Neuronal stem cell (in vitro differentiated cells): ENCODE data around the gene KAT2B.
"Not testable (repeated sequence)": the region's sequence is repeated elsewhere in the genome, so short reads cannot be mapped to it uniquely, and the experiment has no call there.

Source experiments
- DNase-seq: peaks from one replicate; pipeline ENCODE4 v3.0.0-alpha.2; 2013; ENCODE audit warnings: low spot score
- H2AFZ ChIP-seq: one replicate; pipeline ENCODE4 v1.6.1; 2013; ENCODE audit warnings: mild to moderate bottlenecking, low read length, inconsistent platforms
- H2AK5ac ChIP-seq: 2 replicates; pipeline ENCODE4 v1.6.1; 2013; ENCODE audit warnings: low read depth, mild to moderate bottlenecking, inconsistent platforms, low read length, moderate library complexity, mixed read lengths
- H2BK120ac ChIP-seq: 2 replicates; pipeline ENCODE4 v1.6.1; 2013; ENCODE audit warnings: low read depth, mild to moderate bottlenecking, inconsistent platforms, low read length, moderate library complexity, mixed read lengths
- H2BK12ac ChIP-seq: one replicate; pipeline ENCODE4 v1.6.1; 2013; ENCODE audit warnings: low read length, inconsistent platforms
- H2BK15ac ChIP-seq: 2 replicates; pipeline ENCODE4 v1.6.1; 2013; ENCODE audit warnings: mild to moderate bottlenecking, low read length, inconsistent platforms, mixed read lengths
- H2BK5ac ChIP-seq: one replicate; pipeline ENCODE4 v1.6.1; 2013; ENCODE audit warnings: inconsistent platforms, mild to moderate bottlenecking, low read length, moderate library complexity
- H3K14ac ChIP-seq: one replicate; pipeline ENCODE4 v1.6.1; 2013; ENCODE audit warnings: low read length, inconsistent platforms
- H3K18ac ChIP-seq: 2 replicates; pipeline ENCODE4 v1.6.1; 2013; ENCODE audit warnings: low read length, inconsistent platforms
- H3K23ac ChIP-seq: 2 replicates; pipeline ENCODE4 v1.6.1; 2013; ENCODE audit warnings: low read depth, mild to moderate bottlenecking, mixed read lengths, low read length, inconsistent platforms; ENCODE audit not compliant: poor library complexity
- H3K27ac ChIP-seq: replicated peaks from 3 replicates; pipeline ENCODE4 v1.5.1; 2013; ENCODE audit warnings: low read length, inconsistent platforms
- H3K27me3 ChIP-seq, 3 experiments: 2 replicates each; pipeline ENCODE4 v1.6.1; 2013; ENCODE audit warnings: low read length in 3 of 3, mild to moderate bottlenecking in 2 of 3, inconsistent platforms in 1 of 3, low read depth in 1 of 3, mixed read lengths in 1 of 3, moderate library complexity in 1 of 3; ENCODE audit not compliant: control insufficient read depth in 3 of 3, insufficient read depth in 3 of 3
- H3K36me3 ChIP-seq, 2 donors: replicated peaks in 1 of 2; 2 replicates each; pipeline ENCODE4 v1.6.1; 2013; ENCODE audit warnings: low read length in 2 of 2; ENCODE audit not compliant: control insufficient read depth in 2 of 2, insufficient read depth in 2 of 2
- H3K4ac ChIP-seq: 2 replicates; pipeline ENCODE4 v1.6.1; 2013; ENCODE audit warnings: inconsistent platforms, mild to moderate bottlenecking, low read length, moderate library complexity
- H3K4me1 ChIP-seq, 2 donors: 1 replicate in 1 of 2; 2 replicates in 1 of 2; pipeline ENCODE4 v1.6.1; 2013; ENCODE audit warnings: low read length in 2 of 2, low read depth in 1 of 2; ENCODE audit not compliant: control insufficient read depth in 2 of 2, insufficient read depth in 1 of 2
- H3K4me2 ChIP-seq: one replicate; pipeline ENCODE4 v1.6.1; 2013; ENCODE audit warnings: mild to moderate bottlenecking, low read length, inconsistent platforms; ENCODE audit not compliant: insufficient read depth, poor library complexity, severe bottlenecking
- H3K4me3 ChIP-seq, 2 donors: 2 replicates each; pipeline ENCODE4 v1.5.1; 2013; ENCODE audit warnings: low read length in 2 of 2, mild to moderate bottlenecking in 2 of 2, inconsistent platforms in 1 of 2, moderate library complexity in 1 of 2
- H3K79me1 ChIP-seq: one replicate; pipeline ENCODE4 v1.6.1; 2013; ENCODE audit warnings: low read depth, mild to moderate bottlenecking, inconsistent platforms, low read length, moderate library complexity
- H3K9ac ChIP-seq: one replicate; pipeline ENCODE4 v1.6.1; 2013; ENCODE audit warnings: mild to moderate bottlenecking, low read depth, low read length, inconsistent platforms; ENCODE audit not compliant: poor library complexity
- H3K9me3 ChIP-seq, 2 donors: replicated peaks in 1 of 2; 2 replicates each; pipeline versions ENCODE3 to v1.6.1; 2013; ENCODE audit warnings: low read length in 2 of 2, mild to moderate bottlenecking in 2 of 2, inconsistent platforms in 1 of 2, low read depth in 1 of 2, mixed read lengths in 1 of 2, moderate library complexity in 1 of 2; ENCODE audit not compliant: control insufficient read depth in 2 of 2, insufficient read depth in 1 of 2
- H4K8ac ChIP-seq: one replicate; pipeline ENCODE4 v1.6.1; 2013; ENCODE audit warnings: low read depth, mild to moderate bottlenecking, inconsistent platforms, low read length, moderate library complexity
- H4K91ac ChIP-seq: one replicate; pipeline ENCODE4 v1.6.1; 2013; ENCODE audit warnings: low read length, low read depth, mild to moderate bottlenecking, inconsistent platforms; ENCODE audit not compliant: poor library complexity
- WGBS, 2 donors: extraction: QIAGEN DNeasy Blood & Tissue Kit; methylation state at CpG; one replicate each; pipeline ENCODE4 v1.1.7; 2013; ENCODE audit warnings: missing lambda C conversion rate in 2 of 2, mixed read lengths in 1 of 2; ENCODE audit not compliant: insufficient read length in 2 of 2, insufficient replicate concordance in 1 of 2; ENCODE audit errors: extremely low coverage in 2 of 2; 5-methylcytosine and 5-hydroxymethylcytosine counted together

KAT2B gene

DNA sequence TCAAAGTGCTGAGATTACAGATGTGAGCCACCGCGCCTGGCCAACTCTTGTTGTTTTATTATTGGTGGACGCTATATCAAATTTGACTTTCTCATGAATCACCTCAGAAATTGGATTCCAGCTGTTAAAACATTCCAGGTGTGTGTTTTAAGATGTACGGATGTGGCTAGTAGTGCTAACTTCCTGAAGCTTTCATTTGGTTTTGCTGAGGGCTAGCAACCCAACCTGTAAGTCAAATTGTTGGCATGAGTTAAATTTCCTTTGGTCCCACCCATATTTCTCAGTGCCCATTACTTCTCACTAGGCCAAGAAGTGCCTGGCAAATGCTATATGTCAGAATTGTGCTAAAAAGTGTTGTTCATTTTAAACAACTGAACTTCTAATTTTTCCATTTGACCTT lies 13.1 kb upstream of the KAT2B start:
- Histone ChIP-seq H4K8ac (no peak overlapping the region), H3K4me3 (no peak overlapping the region), H3K79me1 (no peaks in the 10 kb centered on the region), H3K4ac (no peak overlapping the region), H3K9me3 (no peaks in the 10 kb centered on the region), H2BK120ac (no peak overlapping the region), H2AK5ac (no peak overlapping the region), H3K18ac (no peak overlapping the region), H2AFZ (no peak overlapping the region), H3K4me2 (no peak overlapping the region), H3K27me3 (no peaks in the 10 kb centered on the region), H3K27ac (no peak overlapping the region), H2BK5ac (no peak overlapping the region), H2BK15ac (no peak overlapping the region), H3K9ac (no peak overlapping the region), H3K14ac (no peak overlapping the region), H3K4me1 (peaks cover 0 to 9% of the 10 kb centered on the region in 2 donors), H2BK12ac (no peak overlapping the region), H3K23ac (no peak overlapping the region), H3K36me3 (no peaks in the 10 kb centered on the region), H4K91ac (no peak overlapping the region)
- no peak for DNase-seq
- WGBS, 2 donors = no CpG with 5 or more reads among the region's 4 CpGs

DNA sequence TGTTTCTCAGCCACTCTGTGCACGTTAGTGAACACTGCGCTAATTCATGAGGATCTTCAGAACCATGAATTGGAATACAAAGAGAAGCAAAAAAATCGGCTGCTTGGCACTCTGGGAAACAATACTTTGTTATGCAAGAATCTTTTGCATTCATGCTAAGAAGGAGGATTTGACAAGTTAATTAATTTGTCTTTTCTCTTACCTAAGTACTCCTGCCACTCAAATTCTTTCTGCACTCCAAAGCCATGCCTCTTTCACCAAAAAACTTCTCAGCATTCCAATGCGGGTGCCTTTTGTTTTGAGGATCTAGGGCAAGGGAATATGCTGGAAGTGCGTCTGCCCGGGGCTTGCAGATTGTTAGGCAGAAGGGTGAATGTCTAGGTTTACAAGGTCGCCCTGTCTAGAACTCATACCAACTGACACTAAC lies 11.3 kb upstream of the KAT2B start:
- peaks cover 0 to 4% of the 10 kb centered on the region in 2 donors for H3K4me1 ChIP-seq
- H3K14ac ChIP-seq = no peak overlapping the region
- no peak overlapping the region for H3K4ac ChIP-seq
- no peaks in the 10 kb centered on the region for H3K79me1 ChIP-seq
- peak overlapping the region; percentile 64 for H3K27ac ChIP-seq
- no peak overlapping the region for H3K18ac ChIP-seq
- no peaks in the 10 kb centered on the region for H3K9me3 ChIP-seq
- H2AFZ ChIP-seq = peak overlapping the region; percentile 29
- no peak overlapping the region for H2BK5ac ChIP-seq
- H3K36me3 ChIP-seq = no peaks in the 10 kb centered on the region
- no peak for DNase-seq
- H3K23ac ChIP-seq = no peak overlapping the region
- H2BK15ac ChIP-seq = no peak overlapping the region
- H4K91ac ChIP-seq = no peak overlapping the region
- no CpG with 5 or more reads among the region's 7 CpGs for WGBS, 2 donors
- no peak overlapping the region for H3K4me3 ChIP-seq
- no peak overlapping the region for H4K8ac ChIP-seq
- no peak overlapping the region for H3K9ac ChIP-seq
- H3K27me3 ChIP-seq = no peaks in the 10 kb centered on the region
- no peak overlapping the region for H2BK12ac ChIP-seq
- H3K4me2 ChIP-seq = no peak overlapping the region
- no peak overlapping the region for H2AK5ac ChIP-seq
- no peak overlapping the region for H2BK120ac ChIP-seq

DNA sequence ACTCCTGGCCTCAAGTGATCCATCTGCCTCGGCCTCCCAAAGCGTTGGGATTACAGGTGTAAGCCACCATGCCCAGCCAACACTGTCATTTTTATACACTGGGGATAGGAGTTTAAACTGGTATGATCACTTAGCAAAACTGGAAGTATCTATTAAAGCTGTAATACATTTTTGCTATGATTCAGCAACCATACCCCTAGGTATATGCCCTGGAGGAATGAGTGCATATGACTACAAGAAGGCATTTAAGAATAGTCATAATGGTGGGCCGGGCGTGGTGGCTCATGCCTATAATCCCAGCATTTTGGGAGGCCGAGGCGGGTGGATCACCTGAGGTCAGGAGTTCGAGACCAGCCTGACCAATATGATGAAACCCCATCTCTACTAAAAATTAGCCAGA lies 8.3 kb upstream of the KAT2B start:
- not testable (repeated sequence) for H3K14ac ChIP-seq, H2AK5ac ChIP-seq, H3K4me2 ChIP-seq, H3K23ac ChIP-seq, H2BK120ac ChIP-seq, H3K36me3 ChIP-seq, H3K4ac ChIP-seq, H2BK15ac ChIP-seq, DNase-seq, H3K27ac ChIP-seq, H3K27me3 ChIP-seq, H2BK12ac ChIP-seq, H4K8ac ChIP-seq, H2AFZ ChIP-seq, H2BK5ac ChIP-seq, H3K4me3 ChIP-seq, H3K18ac ChIP-seq, H3K9me3 ChIP-seq, H3K4me1 ChIP-seq, H4K91ac ChIP-seq, H3K79me1 ChIP-seq, H3K9ac ChIP-seq
- WGBS, 2 donors = no CpG with 5 or more reads among the region's 7 CpGs

DNA sequence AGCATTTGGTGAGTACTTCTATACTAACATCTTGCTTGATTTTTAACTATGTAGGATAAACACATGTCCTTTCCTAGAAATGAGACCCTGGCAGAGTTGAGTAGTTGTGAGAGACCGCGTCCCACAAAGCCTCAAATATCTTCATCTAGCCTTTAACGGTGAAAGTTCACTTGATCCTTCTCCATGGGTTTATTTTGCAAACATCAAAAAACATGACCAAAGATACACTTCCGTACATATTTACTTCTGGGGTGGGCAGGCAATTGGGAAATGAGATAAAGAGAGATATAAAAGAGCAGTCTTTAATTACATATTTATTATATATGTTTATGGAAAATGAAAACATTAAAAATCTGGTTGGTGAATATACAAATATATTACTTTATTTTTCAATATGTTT lies 5.2 kb upstream of the KAT2B start:
- Histone ChIP-seq H3K9me3 (no peaks in the 10 kb centered on the region), H2AK5ac (no peak overlapping the region), H3K18ac (no peak overlapping the region), H3K36me3 (no peaks in the 10 kb centered on the region), H2BK12ac (no peak overlapping the region), H3K4ac (no peak overlapping the region), H3K4me1 (peaks cover 2 to 9% of the 10 kb centered on the region in 2 donors), H2BK5ac (no peak overlapping the region), H3K4me3 (no peak overlapping the region), H2AFZ (no peak overlapping the region), H2BK15ac (no peak overlapping the region), H3K4me2 (no peak overlapping the region), H3K14ac (no peak overlapping the region), H3K79me1 (no peaks in the 10 kb centered on the region), H2BK120ac (no peak overlapping the region), H3K9ac (no peak overlapping the region), H3K27ac (no peak overlapping the region), H3K23ac (no peak overlapping the region), H3K27me3 (no peaks in the 10 kb centered on the region), H4K91ac (no peak overlapping the region), H4K8ac (no peak overlapping the region)
- DNase-seq = no peak
- no CpG with 5 or more reads among the region's 4 CpGs for WGBS, 2 donors
